Nephron (organoid): ENCODE data around the gene FBXL17.

Experiments used
- H3K27ac Mint-ChIP-seq, 3 experiments: 2 replicates each; pipeline ENCODE4 v1.8.0; 2020; ENCODE audit warnings: mixed read lengths in 3 of 3, mild to moderate bottlenecking in 2 of 3, moderate library complexity in 1 of 3
- H3K27me3 Mint-ChIP-seq: 2 replicates; pipeline ENCODE4 v1.8.0; 2021; ENCODE audit warnings: low read depth, mild to moderate bottlenecking, moderate library complexity, mixed read lengths
- H3K36me3 Mint-ChIP-seq: 2 replicates; pipeline ENCODE4 v1.8.0; 2020; ENCODE audit warnings: low read depth, mixed read lengths
- H3K4me1 Mint-ChIP-seq: 2 replicates; pipeline ENCODE4 v1.8.0; 2020; ENCODE audit warnings: mixed read lengths
- H3K4me3 Mint-ChIP-seq, 3 experiments: 2 replicates each; pipeline ENCODE4 v1.8.0; 2020; ENCODE audit warnings: mild to moderate bottlenecking in 3 of 3, mixed read lengths in 3 of 3, moderate library complexity in 2 of 3
- H3K9me3 Mint-ChIP-seq: 2 replicates; pipeline ENCODE4 v1.8.0; 2020; ENCODE audit warnings: mixed read lengths
- TF ChIP-seq, protein P1 (sequence below), 3 experiments: fragments of 200-600 bp; sonication (generic); IDR thresholded peaks; one replicate each; pipeline ENCODE4 v1.5.0; 2021; ENCODE audit warnings: antibody characterized with exemption in 3 of 3; ENCODE audit not compliant: unreplicated experiment in 3 of 3

The FBXL17 gene

DNA sequence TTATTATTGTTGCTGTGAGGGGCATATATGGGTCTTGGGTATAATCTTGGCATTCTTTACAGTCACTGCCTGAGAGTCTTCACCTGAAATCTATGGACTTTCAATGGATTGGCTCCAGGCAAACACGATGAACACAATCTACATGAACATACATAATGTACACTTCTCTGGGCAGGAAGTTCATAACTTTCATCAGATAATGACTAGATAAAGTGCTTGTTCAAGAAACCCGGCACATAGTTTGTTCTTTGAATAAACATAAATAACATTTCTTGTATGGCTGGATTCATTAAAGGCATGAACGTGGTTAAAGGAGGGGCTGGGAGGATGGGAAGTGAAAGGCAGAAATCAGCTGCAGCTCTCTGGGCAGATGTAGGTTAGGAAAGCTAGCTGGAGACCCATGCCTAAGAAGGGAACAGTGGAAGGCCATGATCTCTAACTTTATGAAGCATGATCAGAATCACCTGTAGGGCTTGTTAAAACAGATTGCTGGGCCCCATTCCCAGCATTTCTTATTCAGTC, 404.3 kb downstream of the FBXL17 start:
- no peaks in the 10 kb centered on the region for H3K36me3 Mint-ChIP-seq
- H3K27me3 Mint-ChIP-seq = no peaks in the 10 kb centered on the region
- H3K9me3 Mint-ChIP-seq = no peaks in the 10 kb centered on the region
- no peak overlapping the region for H3K4me3 Mint-ChIP-seq
- no peaks in the 10 kb centered on the region for H3K4me1 Mint-ChIP-seq
- H3K27ac Mint-ChIP-seq = peak overlapping the region; percentile 2 to 34 (median 2)
- TF ChIP-seq, protein P1, sequence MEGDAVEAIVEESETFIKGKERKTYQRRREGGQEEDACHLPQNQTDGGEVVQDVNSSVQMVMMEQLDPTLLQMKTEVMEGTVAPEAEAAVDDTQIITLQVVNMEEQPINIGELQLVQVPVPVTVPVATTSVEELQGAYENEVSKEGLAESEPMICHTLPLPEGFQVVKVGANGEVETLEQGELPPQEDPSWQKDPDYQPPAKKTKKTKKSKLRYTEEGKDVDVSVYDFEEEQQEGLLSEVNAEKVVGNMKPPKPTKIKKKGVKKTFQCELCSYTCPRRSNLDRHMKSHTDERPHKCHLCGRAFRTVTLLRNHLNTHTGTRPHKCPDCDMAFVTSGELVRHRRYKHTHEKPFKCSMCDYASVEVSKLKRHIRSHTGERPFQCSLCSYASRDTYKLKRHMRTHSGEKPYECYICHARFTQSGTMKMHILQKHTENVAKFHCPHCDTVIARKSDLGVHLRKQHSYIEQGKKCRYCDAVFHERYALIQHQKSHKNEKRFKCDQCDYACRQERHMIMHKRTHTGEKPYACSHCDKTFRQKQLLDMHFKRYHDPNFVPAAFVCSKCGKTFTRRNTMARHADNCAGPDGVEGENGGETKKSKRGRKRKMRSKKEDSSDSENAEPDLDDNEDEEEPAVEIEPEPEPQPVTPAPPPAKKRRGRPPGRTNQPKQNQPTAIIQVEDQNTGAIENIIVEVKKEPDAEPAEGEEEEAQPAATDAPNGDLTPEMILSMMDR (IDR thresholded peaks at IDR 0.05; ENCODE audit: unreplicated experiment in 3 of 3) = no peak

DNA sequence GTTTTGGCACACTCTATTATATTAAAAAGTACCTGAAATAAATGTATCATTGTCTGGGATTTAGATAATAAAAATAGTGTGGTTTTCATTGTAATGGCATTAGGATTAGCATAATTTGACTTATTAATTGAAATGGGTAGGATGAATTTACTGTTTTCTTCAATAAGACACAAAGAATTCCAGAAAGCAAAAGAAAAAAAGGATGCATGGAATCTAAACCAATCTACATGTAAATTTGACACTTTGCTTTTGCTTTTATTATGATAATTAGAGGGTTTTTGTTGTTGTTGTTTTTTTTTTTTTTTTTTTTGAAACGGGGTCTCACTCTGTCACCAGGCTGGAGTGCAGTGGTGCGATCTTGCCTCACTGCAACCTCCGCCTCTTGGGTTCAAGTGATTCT, 406.3 kb downstream of the FBXL17 start:
- H3K4me1 Mint-ChIP-seq = no peaks in the 10 kb centered on the region
- no peaks in the 10 kb centered on the region for H3K27me3 Mint-ChIP-seq
- H3K4me3 Mint-ChIP-seq = no peak overlapping the region
- TF ChIP-seq, protein P1 (IDR thresholded peaks at IDR 0.05; ENCODE audit: unreplicated experiment in 3 of 3) = no peak
- H3K36me3 Mint-ChIP-seq = no peaks in the 10 kb centered on the region
- no peaks in the 10 kb centered on the region for H3K9me3 Mint-ChIP-seq
- H3K27ac Mint-ChIP-seq = no peak overlapping the region

DNA sequence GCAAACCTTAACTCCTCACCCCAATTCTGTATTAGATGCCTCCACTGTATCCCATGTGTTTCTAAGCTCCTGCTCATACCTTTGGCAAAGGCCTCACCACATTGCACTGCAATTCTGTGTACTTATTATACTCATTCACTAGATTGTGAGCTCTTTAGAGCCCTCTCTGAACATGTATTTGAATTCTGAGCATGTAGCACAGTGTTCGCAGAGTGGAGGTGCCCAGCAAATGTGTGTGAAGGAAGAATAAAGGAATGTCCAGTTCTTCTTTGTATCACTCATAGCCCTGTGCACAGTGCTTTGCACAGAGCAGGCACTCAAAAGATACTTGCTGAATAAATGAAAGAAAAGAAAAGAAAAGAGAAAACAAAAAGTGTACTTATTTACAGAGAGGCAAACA, 410.1 kb downstream of the FBXL17 start:
- TF ChIP-seq, protein P1 (IDR thresholded peaks at IDR 0.05; ENCODE audit: unreplicated experiment in 3 of 3) = no peak
- H3K9me3 Mint-ChIP-seq = no peaks in the 10 kb centered on the region

DNA sequence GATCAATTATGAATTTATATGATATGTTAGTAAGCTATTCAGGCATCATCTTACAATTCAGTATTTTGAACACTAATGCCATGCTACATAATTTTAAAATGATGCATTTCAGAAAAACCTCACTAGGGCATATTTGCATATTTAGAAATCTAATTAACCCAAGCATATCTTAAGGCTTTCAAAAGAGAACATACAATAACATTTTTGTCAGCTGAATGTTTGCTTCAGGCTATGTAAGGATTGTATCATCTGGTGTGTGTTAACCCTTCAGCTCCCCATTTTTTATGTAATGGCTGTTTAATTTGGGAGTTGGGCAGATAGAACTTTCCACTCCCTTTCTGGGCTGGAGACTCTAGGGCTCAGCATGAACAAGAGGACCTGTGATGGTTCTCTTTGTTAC, 412.1 kb downstream of the FBXL17 start:
- Mint-ChIP-seq H3K4me3 (no peak overlapping the region), H3K9me3 (no peaks in the 10 kb centered on the region), H3K36me3 (no peaks in the 10 kb centered on the region), H3K27me3 (no peaks in the 10 kb centered on the region), H3K4me1 (no peaks in the 10 kb centered on the region), H3K27ac (no peak overlapping the region)
- TF ChIP-seq, protein P1 (IDR thresholded peaks at IDR 0.05; ENCODE audit: unreplicated experiment in 3 of 3) = no peak

More for the DNA sequence above, 410.1 kb downstream of the FBXL17 start:
- H3K27me3 Mint-ChIP-seq = no peaks in the 10 kb centered on the region
- H3K4me3 Mint-ChIP-seq = no peak overlapping the region
- H3K27ac Mint-ChIP-seq = no peak overlapping the region
- H3K36me3 Mint-ChIP-seq = no peaks in the 10 kb centered on the region
- no peaks in the 10 kb centered on the region for H3K4me1 Mint-ChIP-seq

DNA sequence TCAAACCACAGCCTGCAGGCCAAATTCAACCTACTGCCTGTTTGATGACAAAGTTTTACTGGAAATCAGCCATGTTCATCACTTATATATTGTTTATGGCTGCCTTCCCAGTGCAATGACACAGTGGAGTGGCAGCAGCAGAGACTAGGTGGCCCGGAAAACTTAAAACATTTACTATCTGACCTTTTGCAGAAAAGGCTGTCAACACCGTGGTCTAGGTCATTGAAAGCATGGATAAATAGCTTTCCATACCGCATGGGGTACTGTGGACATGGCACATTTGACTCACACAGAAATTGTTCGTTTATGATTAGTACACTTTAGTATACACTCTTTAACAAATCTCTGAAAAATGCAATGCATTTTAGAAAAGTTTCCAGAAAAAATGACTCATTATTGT, 412.9 kb downstream of the FBXL17 start:
- no peaks in the 10 kb centered on the region for H3K9me3 Mint-ChIP-seq
- H3K4me1 Mint-ChIP-seq = no peaks in the 10 kb centered on the region
- TF ChIP-seq, protein P1 (IDR thresholded peaks at IDR 0.05; ENCODE audit: unreplicated experiment in 3 of 3) = no peak
- H3K4me3 Mint-ChIP-seq = no peak overlapping the region
- no peaks in the 10 kb centered on the region for H3K36me3 Mint-ChIP-seq
- no peaks in the 10 kb centered on the region for H3K27me3 Mint-ChIP-seq
- no peak overlapping the region for H3K27ac Mint-ChIP-seq

DNA sequence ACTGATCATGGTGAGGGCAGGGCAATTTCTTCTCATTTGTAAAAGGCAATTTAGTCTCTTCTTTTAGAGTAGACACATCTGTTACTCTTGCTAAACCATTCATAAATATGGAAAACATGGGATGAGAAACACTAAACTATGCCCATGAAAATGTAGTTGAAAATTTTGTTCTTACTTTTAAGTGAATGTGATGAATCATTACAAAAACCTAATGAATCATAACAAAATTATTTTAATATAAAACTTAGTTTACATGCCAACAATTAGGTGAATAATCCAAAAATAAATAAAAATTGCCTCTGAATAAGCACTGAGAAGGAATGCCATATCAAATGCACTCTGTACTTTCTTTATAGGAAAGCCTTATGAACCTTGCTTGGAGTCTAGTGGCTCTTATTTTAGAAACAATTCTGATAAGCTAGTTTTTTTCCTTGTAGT, 413.5 kb downstream of the FBXL17 start:
- no peaks in the 10 kb centered on the region for H3K36me3 Mint-ChIP-seq
- no peak overlapping the region for H3K4me3 Mint-ChIP-seq
- H3K9me3 Mint-ChIP-seq = no peaks in the 10 kb centered on the region
- H3K27me3 Mint-ChIP-seq = no peaks in the 10 kb centered on the region
- H3K4me1 Mint-ChIP-seq = no peaks in the 10 kb centered on the region
- TF ChIP-seq, protein P1 (IDR thresholded peaks at IDR 0.05; ENCODE audit: unreplicated experiment in 3 of 3) = no peak
- no peak overlapping the region for H3K27ac Mint-ChIP-seq
